Vagina (tissue), 2 donors: ENCODE measurements around the gene SPTBN4.
A peak's percentile ranks its signal among the peaks of the same experiment; 100 is the strongest.

ENCODE experiments used
- POLR2A ChIP-seq, 2 donors: fragments of 450-650 bp; IDR thresholded peaks; one replicate each; pipeline ENCODE4 v1.6.1; 2017; ENCODE audit warnings: antibody characterized with exemption in 2 of 2, mild to moderate bottlenecking in 2 of 2, moderate library complexity in 2 of 2
- TF ChIP-seq, protein P1 (sequence below), 3 experiments: fragments of 450-650 bp in 2 of 3; fragments of 200-600 bp in 1 of 3; sonication (generic) in 1 of 3; IDR thresholded peaks; one replicate each; pipeline ENCODE4 v1.5.1; 2017 to 2019; ENCODE audit warnings: antibody characterized with exemption in 3 of 3, mild to moderate bottlenecking in 2 of 3, moderate library complexity in 2 of 3

DNA sequence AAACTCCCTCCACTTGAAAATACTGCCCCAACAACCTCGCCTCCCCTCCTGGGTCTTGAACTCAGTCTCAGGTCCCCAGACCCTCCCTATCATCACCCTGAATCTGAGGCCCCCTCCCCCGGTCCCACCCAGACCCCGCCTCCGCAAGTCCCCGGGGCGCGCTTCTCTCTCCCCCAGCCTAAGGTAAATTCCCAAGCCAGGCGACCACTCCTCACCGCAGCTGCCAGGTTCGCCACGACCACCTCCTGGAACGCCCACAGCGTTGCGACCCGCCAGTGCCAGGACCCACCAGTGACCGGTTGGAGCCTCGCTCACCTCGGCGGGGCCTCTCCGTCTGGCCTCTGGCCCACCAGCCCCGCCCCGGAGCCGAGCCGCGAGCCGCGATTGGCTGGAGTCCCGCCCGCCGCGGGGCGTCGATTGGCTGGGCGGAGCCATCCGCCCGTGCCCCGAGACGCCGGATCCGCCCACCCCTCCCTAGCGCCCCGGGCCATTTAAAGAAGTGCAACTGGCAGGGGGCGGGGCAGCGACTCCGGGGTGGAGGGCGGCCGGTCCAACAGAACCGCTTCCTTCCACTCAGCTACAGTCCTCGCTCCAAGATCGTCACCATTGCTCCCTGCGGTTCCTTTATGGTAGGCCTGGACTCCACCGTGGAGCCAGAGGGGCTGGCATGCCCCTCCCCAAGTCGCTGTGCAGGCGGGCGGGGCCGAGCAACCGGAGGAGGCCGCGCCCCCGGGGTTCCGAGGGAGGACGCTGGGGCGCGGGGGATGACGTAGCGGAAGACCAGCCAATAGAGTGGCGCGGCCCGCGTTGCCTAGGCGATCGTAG is 22.6 kb upstream of the SPTBN4 start, which contains the start of gene SERTAD3:
- TF ChIP-seq POLR2A (IDR thresholded peaks at IDR 0.05): peak; percentile 30 to 98
- TF ChIP-seq, protein P1, sequence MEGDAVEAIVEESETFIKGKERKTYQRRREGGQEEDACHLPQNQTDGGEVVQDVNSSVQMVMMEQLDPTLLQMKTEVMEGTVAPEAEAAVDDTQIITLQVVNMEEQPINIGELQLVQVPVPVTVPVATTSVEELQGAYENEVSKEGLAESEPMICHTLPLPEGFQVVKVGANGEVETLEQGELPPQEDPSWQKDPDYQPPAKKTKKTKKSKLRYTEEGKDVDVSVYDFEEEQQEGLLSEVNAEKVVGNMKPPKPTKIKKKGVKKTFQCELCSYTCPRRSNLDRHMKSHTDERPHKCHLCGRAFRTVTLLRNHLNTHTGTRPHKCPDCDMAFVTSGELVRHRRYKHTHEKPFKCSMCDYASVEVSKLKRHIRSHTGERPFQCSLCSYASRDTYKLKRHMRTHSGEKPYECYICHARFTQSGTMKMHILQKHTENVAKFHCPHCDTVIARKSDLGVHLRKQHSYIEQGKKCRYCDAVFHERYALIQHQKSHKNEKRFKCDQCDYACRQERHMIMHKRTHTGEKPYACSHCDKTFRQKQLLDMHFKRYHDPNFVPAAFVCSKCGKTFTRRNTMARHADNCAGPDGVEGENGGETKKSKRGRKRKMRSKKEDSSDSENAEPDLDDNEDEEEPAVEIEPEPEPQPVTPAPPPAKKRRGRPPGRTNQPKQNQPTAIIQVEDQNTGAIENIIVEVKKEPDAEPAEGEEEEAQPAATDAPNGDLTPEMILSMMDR (IDR thresholded peaks at IDR 0.05): no peak
